Colonic mucosa (tissue), 4 donors: ENCODE results near the gene EIF5. TPM values are rescaled to one million over a fixed set of nuclear protein-coding genes. Genes with fewer than 3 reads are reported as not detected.

ENCODE experiments used
- DNase-seq: peaks from one replicate; pipeline ENCODE4 v3.0.0-alpha.2; 2020
- H3K27ac ChIP-seq: fragments of 200-600 bp; one replicate; pipeline ENCODE4 v1.8.0; 2021
- H3K27me3 ChIP-seq: fragments of 200-600 bp; one replicate; pipeline ENCODE4 v1.8.0; 2021
- H3K36me3 ChIP-seq: fragments of 200-600 bp; one replicate; pipeline ENCODE4 v1.8.0; 2021
- H3K4me1 ChIP-seq: fragments of 200-600 bp; one replicate; pipeline ENCODE4 v1.8.0; 2021; ENCODE audit warnings: mild to moderate bottlenecking
- H3K4me3 ChIP-seq: fragments of 200-600 bp; one replicate; pipeline ENCODE4 v1.8.0; 2021
- H3K9ac ChIP-seq, 2 donors: one replicate each; pipeline ENCODE4 v1.7.0; 2013; ENCODE audit warnings: control low read depth in 2 of 2, low read depth in 2 of 2, low read length in 2 of 2
- H3K9me3 ChIP-seq: fragments of 200-600 bp; one replicate; pipeline ENCODE4 v1.8.0; 2021
- CTCF ChIP-seq: fragments of 200-600 bp; IDR thresholded peaks from one replicate; pipeline ENCODE4 v1.8.0; 2022; ENCODE audit warnings: antibody characterized with exemption, mild to moderate bottlenecking
- intact Hi-C: fragments of 100-400 bp; cut with DNase I; formaldehyde crosslinking; loops from one replicate; pipeline ENCODE4 v1.14.1; 2022
- total RNA-seq, 2 donors: library from RNA; stranded (reverse); fragmentation: NEBNext Ultra II Directional in 1 of 2; extraction: Animal tissue kit (Norgen Biotek cat#: 25700) in 1 of 2; gene quantifications; one replicate each; pipeline ENCODE4 v1.2.1, GENCODE V29; 2021
- donor health status: healthy.
- donor health status: DM: no; HTN: no; CAD: no.
- donor health status: DM: no; HTN: no; CAD: no.

EIF5 gene
- total RNA-seq, 2 donors from 2014 or later, result 169 to 265 TPM

DNA sequence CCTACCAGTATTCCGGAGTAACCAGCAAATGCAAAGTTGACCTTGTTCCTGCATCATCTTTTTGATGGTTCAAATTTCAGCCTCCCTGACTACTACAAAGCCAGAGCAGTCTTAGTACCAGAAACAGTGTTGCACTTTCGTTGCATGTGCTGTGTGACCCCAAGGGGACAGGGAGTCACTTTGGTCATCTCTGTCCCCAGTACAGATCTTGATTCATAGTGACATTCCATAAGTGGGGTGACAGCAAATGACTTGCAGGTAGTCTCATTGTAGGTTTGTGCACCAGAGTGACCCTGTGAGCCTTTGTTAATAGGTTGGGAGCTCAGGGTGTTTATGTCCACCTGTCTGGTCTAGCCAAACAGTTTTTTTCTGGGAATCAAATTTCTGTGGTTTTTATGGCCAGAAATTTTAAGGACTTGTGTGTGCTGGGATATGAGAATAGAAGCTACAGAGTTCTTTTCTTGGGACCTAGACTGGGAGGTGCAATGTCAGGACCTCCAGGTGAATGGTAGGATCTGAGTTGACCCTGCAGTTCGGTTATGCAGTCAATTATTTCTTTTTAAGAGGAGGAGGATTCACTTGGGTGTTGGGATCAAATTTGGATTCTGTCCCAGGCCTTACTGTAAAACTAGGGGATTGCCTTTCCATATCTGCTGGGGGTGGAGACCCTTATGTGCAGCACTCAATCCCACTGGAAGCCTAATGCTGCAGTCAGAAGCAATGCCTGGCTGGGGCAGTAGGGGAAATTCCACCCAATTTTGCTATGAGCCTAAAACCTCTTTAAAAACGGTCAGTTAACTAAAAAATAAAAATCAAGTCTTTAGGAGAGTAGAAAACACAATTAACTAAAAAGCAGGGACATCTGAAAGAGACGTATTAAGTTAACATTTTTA, 10.1 kb downstream of the EIF5 start:
- no peak overlapping the region for H3K4me3 ChIP-seq
- intact Hi-C loops, result no loop called here
- no peak overlapping the region for H3K9ac ChIP-seq
- H3K36me3 ChIP-seq, result peaks cover 26% of the 10 kb centered on the region
- no peaks in the 10 kb centered on the region for H3K27me3 ChIP-seq
- H3K27ac ChIP-seq, result no peak overlapping the region
- no peaks in the 10 kb centered on the region for H3K4me1 ChIP-seq
- no peak for DNase-seq
- TF ChIP-seq CTCF, result no peak
- H3K9me3 ChIP-seq, result no peaks in the 10 kb centered on the region

- Histone ChIP-seq H3K4me1 (no peaks in the 10 kb centered on the region), H3K4me3 (no peak overlapping the region), H3K9me3 (no peaks in the 10 kb centered on the region), H3K27ac (no peak overlapping the region), H3K9ac (no peak overlapping the region), H3K27me3 (no peaks in the 10 kb centered on the region), H3K36me3 (peaks cover 12% of the 10 kb centered on the region)
- intact Hi-C loops, result no loop called here
- no peak for TF ChIP-seq CTCF
- DNase-seq, result no peak
These were observed 12.2 kb downstream of the EIF5 start for GRCh38 chr14:103346286-103346685.

DNA sequence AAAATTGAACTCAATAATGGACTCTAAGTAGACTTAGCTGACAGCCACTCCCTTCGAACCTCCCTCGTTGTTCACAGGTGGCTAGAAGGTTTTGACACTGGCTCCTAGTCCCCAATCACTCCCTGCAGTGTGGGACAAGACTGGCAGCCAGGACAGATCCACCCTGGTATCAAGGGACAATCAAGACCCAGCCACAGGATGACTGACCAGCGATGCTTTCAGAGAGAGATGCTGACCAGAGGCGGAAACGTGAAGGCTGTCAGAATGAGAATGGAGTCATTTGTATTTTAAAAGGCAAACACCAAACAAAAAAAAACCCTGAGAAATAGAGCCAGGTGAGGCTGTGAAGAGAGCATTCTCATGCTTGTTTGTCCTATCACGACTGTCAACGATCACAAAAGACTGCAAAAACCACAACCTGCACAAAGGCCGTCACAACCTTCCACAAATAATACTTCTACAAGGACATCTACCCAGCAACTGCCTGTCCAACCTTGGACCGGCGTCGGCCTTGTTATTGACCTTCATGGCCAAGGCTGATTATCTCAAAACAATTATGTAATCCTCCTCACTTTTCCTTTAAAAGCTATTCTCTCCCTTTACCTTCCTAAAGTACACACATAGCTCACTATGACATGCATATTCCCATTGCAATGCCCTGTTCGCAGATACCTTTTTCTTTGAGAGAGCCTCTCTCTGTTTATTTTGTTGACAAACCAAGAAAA, 13.2 kb downstream of the EIF5 start:
- Histone ChIP-seq H3K9me3 (no peaks in the 10 kb centered on the region), H3K27me3 (no peaks in the 10 kb centered on the region), H3K27ac (no peak overlapping the region), H3K4me1 (no peaks in the 10 kb centered on the region), H3K4me3 (no peak overlapping the region), H3K36me3 (peaks cover 6% of the 10 kb centered on the region), H3K9ac (no peak overlapping the region)
- DNase-seq, result no peak
- intact Hi-C loops, result no loop called here
- no peak for TF ChIP-seq CTCF

DNA sequence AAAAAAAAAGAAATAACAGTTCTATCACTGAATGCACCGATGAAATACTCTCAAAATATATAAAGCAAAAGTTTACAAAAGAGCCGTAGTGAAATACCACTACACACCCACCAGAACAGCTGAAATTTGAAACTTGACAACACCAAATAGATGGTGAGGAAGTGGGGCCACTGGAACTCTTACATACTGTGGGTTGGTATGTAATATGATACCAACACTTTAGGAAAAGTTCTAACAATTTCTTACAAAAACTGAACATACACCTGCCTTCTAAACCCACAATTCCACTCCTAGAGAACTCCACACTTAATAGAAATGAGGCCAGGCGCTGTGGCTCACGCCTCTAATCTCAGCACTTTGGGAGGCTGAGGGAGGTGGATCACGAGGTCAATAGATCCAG, 14.1 kb downstream of the EIF5 start:
- Histone ChIP-seq H3K36me3 (no peaks in the 10 kb centered on the region), H3K27ac (no peak overlapping the region), H3K4me3 (no peak overlapping the region), H3K9ac (no peak overlapping the region), H3K9me3 (no peaks in the 10 kb centered on the region), H3K4me1 (no peaks in the 10 kb centered on the region), H3K27me3 (no peaks in the 10 kb centered on the region)
- no peak for TF ChIP-seq CTCF
- intact Hi-C loops, result no loop called here
- no peak for DNase-seq

- no peak overlapping the region for H3K9ac ChIP-seq
- DNase-seq, result no peak
- no peak for TF ChIP-seq CTCF
These were observed 15.9 kb downstream of the EIF5 start for GRCh38 chr14:103349982-103350381.

More at GRCh38 chr14:103349982-103350381, 15.9 kb downstream of the EIF5 start:
- Histone ChIP-seq H3K36me3 (no peaks in the 10 kb centered on the region), H3K4me3 (no peak overlapping the region), H3K27ac (no peak overlapping the region), H3K4me1 (no peaks in the 10 kb centered on the region), H3K9me3 (no peaks in the 10 kb centered on the region), H3K27me3 (no peaks in the 10 kb centered on the region)
- intact Hi-C loops, result no loop called here
